HepG2 (cell line): ENCODE data around the gene PET100. TPM values are rescaled to one million over a fixed set of nuclear protein-coding genes. Genes with fewer than 3 reads are reported as not detected.

Experiments used
- ATAC-seq: fragments of 200-7000 bp; cut with Tn5 transposase; 3 replicates; pipeline ENCODE4 v1.9.1; 2020; ENCODE audit warnings: mild to moderate bottlenecking, moderate library complexity
- BruUV-seq: library from RNA; stranded (reverse); fragments of 400-500 nt; replicated peaks from 2 replicates; lab custom pipeline; 2021; lab: Mats Ljungman, UMichigan
- CTCF ChIA-PET: fragments of 300-600 bp; formaldehyde crosslinking; extraction: SDS; loops from one replicate; lab custom pipeline; 2021; ENCODE audit warnings: low total read pairs, inconsistent platforms, low intra/inter-chr PET ratio; lab: Yijun Ruan, JAX
- POLR2A ChIA-PET: fragments of 350-600 bp; sonication (Branson Sonifier 250); formaldehyde crosslinking; loops from one replicate; lab custom pipeline; 2020; ENCODE audit warnings: antibody characterized with exemption, inconsistent platforms; lab: Yijun Ruan, JAX
- DNase-seq: peaks from one replicate; pipeline ENCODE4 v3.0.0-alpha.2; 2015; ENCODE audit warnings: low spot score
- FAIRE-seq: peaks from 3 replicates; lab custom pipeline; 2011; peaks lifted over from hg19 to GRCh38; lab: Jason Lieb, UNC
- H2AFZ ChIP-seq: one replicate; pipeline ENCODE4 v1.6.1; 2011; ENCODE audit warnings: low read length, inconsistent platforms
- H3K27ac ChIP-seq: fragments of 300-600 bp; 3 replicates; pipeline ENCODE4 v1.8.0; 2011; ENCODE audit warnings: mixed run types, mild to moderate bottlenecking, mixed read lengths, low read length, inconsistent platforms; ENCODE audit not compliant: insufficient read depth; ENCODE audit errors: extremely low read length
- H3K27me3 ChIP-seq, 2 experiments: fragments of 200-600 bp in 1 of 2; 2 replicates in 1 of 2; 3 replicates in 1 of 2; pipeline versions ENCODE4 v1.6.0 to v1.8.0; 2011; ENCODE audit warnings: low read length in 2 of 2, mild to moderate bottlenecking in 2 of 2, moderate library complexity in 2 of 2, inconsistent platforms in 1 of 2; ENCODE audit not compliant: insufficient read depth in 2 of 2, control insufficient read depth in 1 of 2
- H3K36me3 ChIP-seq, 2 experiments: fragments of 200-600 bp in 1 of 2; replicated peaks in 1 of 2; 2 replicates in 1 of 2; 3 replicates in 1 of 2; pipeline versions ENCODE4 v1.5.1 to v1.8.0; 2011; ENCODE audit warnings: low read length in 2 of 2, inconsistent platforms in 1 of 2; ENCODE audit not compliant: insufficient read depth in 2 of 2, control insufficient read depth in 1 of 2
- H3K4me1 ChIP-seq: 2 replicates; pipeline ENCODE4 v1.5.1; 2012; ENCODE audit warnings: low read length, inconsistent platforms; ENCODE audit not compliant: insufficient read depth
- H3K4me2 ChIP-seq: 2 replicates; pipeline ENCODE4 v1.6.0; 2011; ENCODE audit warnings: low read depth, low read length, inconsistent platforms
- H3K4me3 ChIP-seq, 3 experiments: fragments of 200-600 bp in 1 of 3; sonication (generic), shearing (Covaris generic) in 1 of 3; replicated peaks in 1 of 3; 2 replicates each; pipeline ENCODE4 v1.5.1; 2011 to 2016; ENCODE audit warnings: low read length in 3 of 3, inconsistent platforms in 2 of 3, low read depth in 2 of 3, mild to moderate bottlenecking in 2 of 3, control low read depth in 1 of 3, mixed read lengths in 1 of 3; ENCODE audit not compliant: insufficient read depth in 1 of 3
- H3K79me2 ChIP-seq: one replicate; pipeline ENCODE4 v1.6.1; 2011; ENCODE audit warnings: low read length, inconsistent platforms; ENCODE audit not compliant: insufficient read depth
- H3K9ac ChIP-seq: 2 replicates; pipeline ENCODE4 v1.6.0; 2011; ENCODE audit warnings: mild to moderate bottlenecking, low read depth, low read length, inconsistent platforms; ENCODE audit not compliant: insufficient read depth
- H3K9me3 ChIP-seq: 2 replicates; pipeline ENCODE4 v1.5.1; 2012; ENCODE audit warnings: mild to moderate bottlenecking, low read length
- H4K20me1 ChIP-seq: 2 replicates; pipeline ENCODE4 v1.6.0; 2011; ENCODE audit warnings: inconsistent platforms, mild to moderate bottlenecking, low read length, moderate library complexity; ENCODE audit not compliant: insufficient read depth
- HOXA9 ChIP-seq: sonication (generic); formaldehyde crosslinking; IDR thresholded peaks from 2 replicates; pipeline ENCODE4 v1.8.1; 2022; ENCODE audit warnings: missing genetic modification reagents, mild to moderate bottlenecking, moderate library complexity, borderline replicate concordance
- NFYB ChIP-seq: sonication (generic); formaldehyde crosslinking; IDR thresholded peaks from 2 replicates; pipeline ENCODE4 v1.4.0; 2020; ENCODE audit warnings: missing genetic modification reagents
- NFYC ChIP-seq: IDR thresholded peaks from 2 replicates; pipeline ENCODE4 v1.6.1; 2016; ENCODE audit warnings: missing genetic modification reagents, missing compliant biosample characterization
- SP2 ChIP-seq: sonication (generic); formaldehyde crosslinking; IDR thresholded peaks from 2 replicates; pipeline ENCODE4 v1.5.1; 2020; ENCODE audit warnings: mild to moderate bottlenecking, missing genetic modification reagents
- ZBED4 ChIP-seq: sonication (generic); formaldehyde crosslinking; IDR thresholded peaks from 2 replicates; pipeline ENCODE4 v1.4.0; 2020; ENCODE audit warnings: missing genetic modification reagents, borderline replicate concordance
- ZNF616 ChIP-seq: sonication (generic); formaldehyde crosslinking; IDR thresholded peaks from 2 replicates; pipeline ENCODE4 v1.5.0; 2020; ENCODE audit warnings: low read depth, mild to moderate bottlenecking, missing genetic modification reagents
- ZNF709 ChIP-seq: sonication (generic); formaldehyde crosslinking; IDR thresholded peaks from 2 replicates; pipeline ENCODE4 v1.5.0; 2020; ENCODE audit warnings: mild to moderate bottlenecking, missing genetic modification reagents
- WGBS: methylation state at CpG from one replicate; pipeline ENCODE4 v1.1.6; 2017; ENCODE audit warnings: low lambda C conversion rate; 5-methylcytosine and 5-hydroxymethylcytosine counted together
- in situ Hi-C: cut with HindIII; loops from 2 replicates; pipeline ENCODE4 v1.10.0; 2017; ENCODE audit warnings: low pct_unique_long_range_greater_than_20kb; ENCODE audit not compliant: extremely low pct_ligation_motif_present
- intact Hi-C: fragments of 100-400 bp; cut with micrococcal nuclease; formaldehyde crosslinking; loops from one replicate; pipeline ENCODE4 v1.10.0; 2022; ENCODE audit not compliant: unreplicated experiment
- polyA plus RNA-seq, 8 experiments: library from polyadenylated mRNA; depleted of rRNA in 3 of 8; stranded (reverse) in 7 of 8; unstranded in 1 of 8; fragments of >200 nt; fragmentation: Illumina TruSeq in 4 of 8; extraction: Trizol in 4 of 8; gene quantifications; 2 replicates each; pipeline versions ENCODE4 v1.2.1 to v1.2.3, GENCODE V29; 2011 to 2016; ENCODE audit warnings: low read depth in 4 of 8, missing spikeins in 1 of 8, mixed read lengths in 1 of 8; ENCODE audit not compliant: insufficient read depth in 1 of 8
- total RNA-seq, 5 experiments: library from RNA; depleted of rRNA; stranded (reverse); fragments of >200 nt; fragmentation: Illumina TruSeq; extraction: Trizol; gene quantifications; 2 replicates each; pipeline ENCODE4 v1.2.3, GENCODE V29; 2016; ENCODE audit warnings: low read depth in 1 of 5
- TF ChIP-seq, protein P1 (sequence below): IDR thresholded peaks from 2 replicates; pipeline ENCODE4 v1.6.1; 2016; ENCODE audit warnings: control low read depth

The PET100 gene
- total and polyA plus RNA-seq, 2 of the 13 experiments (the other 11 are each of a cell fraction or from before 2014, with no cell fraction given): 22.3 to 66.5 TPM

DNA sequence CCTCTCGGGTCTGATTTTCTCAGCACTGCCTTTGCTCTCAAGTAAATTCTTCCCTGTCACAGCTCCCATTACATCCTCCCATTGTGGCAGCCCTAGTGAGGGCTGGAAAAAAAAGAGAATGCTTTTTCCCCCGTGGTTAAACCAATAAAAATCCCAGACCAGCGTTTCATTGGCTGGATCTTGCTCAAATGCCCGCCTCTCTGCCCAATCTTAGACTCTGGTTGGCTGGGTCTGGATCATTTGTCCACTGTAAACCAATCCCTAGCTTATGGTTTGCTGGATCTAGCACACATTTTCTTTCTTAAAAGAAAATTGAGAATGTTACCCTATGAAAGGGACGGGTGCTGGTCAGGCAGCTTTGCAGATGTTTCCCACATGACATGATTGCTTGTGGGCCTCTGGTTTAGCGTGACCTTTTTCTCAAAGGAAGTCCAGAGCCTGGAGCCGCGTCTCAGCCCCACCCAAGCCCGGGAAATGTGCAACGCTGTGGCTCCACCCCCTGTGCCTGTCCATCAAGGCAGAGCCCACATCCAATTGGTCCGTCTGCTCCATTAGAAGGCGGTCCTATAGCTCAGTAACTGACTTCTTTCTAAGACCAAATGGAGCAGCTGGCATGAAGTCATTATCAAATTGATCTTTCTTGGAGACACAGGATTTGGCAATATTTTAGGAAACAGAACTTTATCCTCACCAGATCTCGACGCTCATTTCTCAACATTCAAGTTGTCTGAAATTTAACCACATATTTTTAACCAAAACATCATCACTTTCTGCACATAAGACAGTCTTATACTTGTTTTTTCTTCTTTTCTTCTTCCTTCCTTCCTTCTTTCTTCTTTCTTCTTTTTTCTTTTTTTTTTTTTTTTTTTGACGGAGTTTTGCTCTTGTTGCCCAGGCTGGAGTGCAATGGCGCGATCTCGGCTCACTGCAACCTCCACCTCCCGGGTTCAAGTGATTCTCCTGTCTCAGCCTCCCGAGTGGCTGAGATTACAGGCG, 44.7 kb downstream of the PET100 start:
- no peak overlapping the region for H3K4me3 ChIP-seq
- no peaks in the 10 kb centered on the region for H4K20me1 ChIP-seq
- H3K4me2 ChIP-seq: no peak overlapping the region
- peak; percentile 64 for ATAC-seq
- POLR2A ChIA-PET: interaction anchor here (1.2 kb wide), 1 partner anchor 45 kb away, joined by 3 read pairs; the partner anchor contains the start of genes PET100 and XAB2
- no peaks in the 10 kb centered on the region for H3K36me3 ChIP-seq
- peaks cover 3 to 35% of the 10 kb centered on the region in 2 experiments; a peak in 2 of 5 replicates for H3K27me3 ChIP-seq
- H3K9me3 ChIP-seq: no peaks in the 10 kb centered on the region
- no TSS peak for BruUV-seq
- intact Hi-C loops: no loop called here
- H2AFZ ChIP-seq: no peak overlapping the region
- TF ChIP-seq HOXA9 (CRISPR knock-in tag): no peak
- TF ChIP-seq SP2 (CRISPR knock-in tag): peak; percentile 57
- no peak for TF ChIP-seq ZNF709
- no peak for TF ChIP-seq ZBED4 (CRISPR knock-in tag)
- no peak for TF ChIP-seq ZNF616 (CRISPR knock-in tag)
- TF ChIP-seq NFYB (CRISPR knock-in tag): peak; percentile 54
- TF ChIP-seq NFYC (CRISPR knock-in tag): peak; percentile 56
- TF ChIP-seq, protein P1, sequence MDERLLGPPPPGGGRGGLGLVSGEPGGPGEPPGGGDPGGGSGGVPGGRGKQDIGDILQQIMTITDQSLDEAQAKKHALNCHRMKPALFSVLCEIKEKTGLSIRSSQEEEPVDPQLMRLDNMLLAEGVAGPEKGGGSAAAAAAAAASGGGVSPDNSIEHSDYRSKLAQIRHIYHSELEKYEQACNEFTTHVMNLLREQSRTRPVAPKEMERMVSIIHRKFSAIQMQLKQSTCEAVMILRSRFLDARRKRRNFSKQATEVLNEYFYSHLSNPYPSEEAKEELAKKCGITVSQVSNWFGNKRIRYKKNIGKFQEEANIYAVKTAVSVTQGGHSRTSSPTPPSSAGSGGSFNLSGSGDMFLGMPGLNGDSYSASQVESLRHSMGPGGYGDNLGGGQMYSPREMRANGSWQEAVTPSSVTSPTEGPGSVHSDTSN (CRISPR knock-in tag): peak; percentile 87
- CTCF ChIA-PET: no interaction called here
- FAIRE-seq: no peak
- WGBS: 33% methylated on average over 20 of the region's 21 CpGs
- H3K27ac ChIP-seq: no peak overlapping the region
- no peaks in the 10 kb centered on the region for H3K79me2 ChIP-seq
- DNase-seq: peak; percentile 21
- H3K4me1 ChIP-seq: peaks cover 14% of the 10 kb centered on the region
- in situ Hi-C loops: no loop called here
- no peak overlapping the region for H3K9ac ChIP-seq
